ENCODE results near the gene MAP4K3. TPM values are rescaled to one million over a fixed set of nuclear protein-coding genes. Genes with fewer than 3 reads are reported as not detected.

The MAP4K3 gene
- total RNA-seq, 4 donors from 2014 or later: 23.0 to 52.1 (median 31.8) TPM

GRCh38 chr2:39359453-39360038, 77.5 kb downstream of the MAP4K3 start:
- in situ Hi-C loops (cut with MboI; ENCODE audit: low sequenced_read_pairs in 4 of 4) (no loop called here), intact Hi-C loops (cut with DNase I; ENCODE audit: low total_unique reads) (no loop called here)
- DNase-seq (no peak), ATAC-seq (no peak)
- TF ChIP-seq CTCF (IDR thresholded peaks at IDR 0.05 in 4 of 5, conservative IDR thresholded peaks at IDR 0.05 in 1 of 5) (no peak), POLR2A (IDR thresholded peaks at IDR 0.05) (no peak)
- Histone ChIP-seq H3K4me3 (no peak overlapping the region), H3K4me1 (peaks cover 29 to 36% of the 10 kb centered on the region in 2 donors), H3K27me3 (no peaks in the 10 kb centered on the region), H3K9me3 (peaks cover 0 to 22% (median 5%) of the 10 kb centered on the region in 3 donors), H3K27ac (no peak overlapping the region), H3K36me3 (no peaks in the 10 kb centered on the region)

DNA sequence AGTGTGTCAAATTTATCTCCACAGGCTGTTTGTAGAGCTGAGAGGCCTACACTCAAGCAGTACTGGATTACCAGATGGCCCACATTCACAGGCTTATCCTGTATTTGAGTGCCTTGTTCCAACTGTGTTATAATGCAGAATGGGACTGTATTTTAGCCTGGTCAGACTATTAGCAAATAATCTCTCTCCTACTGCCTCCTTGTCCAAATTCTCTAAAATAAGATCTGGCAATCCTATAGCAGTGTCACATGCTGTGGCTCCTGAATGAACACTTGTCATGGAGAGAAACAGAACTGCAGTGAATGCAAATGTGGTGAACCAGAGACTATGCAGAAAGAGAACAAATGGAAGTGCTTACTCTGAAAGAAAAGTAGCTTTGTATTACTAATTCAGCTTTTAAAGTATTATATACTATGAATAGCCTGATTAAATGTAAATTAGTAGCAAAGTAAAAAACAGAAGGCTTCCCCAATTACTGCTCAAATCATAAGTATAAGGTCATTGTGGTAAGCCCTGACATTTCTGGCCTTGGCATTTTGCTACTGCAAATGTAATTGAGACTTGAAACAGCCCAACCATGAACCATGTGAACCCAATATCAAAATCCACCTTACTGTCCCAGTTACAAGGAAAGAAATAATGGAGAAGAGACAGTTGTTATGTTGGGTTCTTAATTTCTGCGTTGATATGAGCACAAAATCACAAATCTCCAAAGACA, 80.0 kb downstream of the MAP4K3 start:
- Histone ChIP-seq H3K27me3 (no peaks in the 10 kb centered on the region), H3K4me1 (peaks cover 32 to 43% of the 10 kb centered on the region in 2 donors), H3K27ac (peak overlapping the region; percentile 65 to 79 (median 78)), H3K36me3 (no peaks in the 10 kb centered on the region), H3K9me3 (peaks cover 0 to 13% (median 5%) of the 10 kb centered on the region in 3 donors), H3K4me3 (no peak overlapping the region)
- intact Hi-C loops (cut with DNase I; ENCODE audit: low total_unique reads) (no loop called here), in situ Hi-C loops (cut with MboI; ENCODE audit: low sequenced_read_pairs in 4 of 4) (no loop called here)
- DNase-seq: peak in 1 of 2 donors; percentile 27
- TF ChIP-seq POLR2A (IDR thresholded peaks at IDR 0.05) (no peak), CTCF (IDR thresholded peaks at IDR 0.05 in 4 of 5, conservative IDR thresholded peaks at IDR 0.05 in 1 of 5) (no peak)
- ATAC-seq: peak; percentile 92 to 96

GRCh38 chr2:39350658-39351057, 86.4 kb downstream of the MAP4K3 start:
- intact Hi-C loops (cut with DNase I; ENCODE audit: low total_unique reads): no loop called here
- Histone ChIP-seq H3K36me3 (no peaks in the 10 kb centered on the region), H3K4me1 (peaks cover 30 to 37% of the 10 kb centered on the region in 2 donors), H3K4me3 (no peak overlapping the region), H3K9me3 (no peaks in the 10 kb centered on the region), H3K27ac (peak overlapping the region in 1 of 4 donors; percentile 20), H3K27me3 (no peaks in the 10 kb centered on the region)
- no peak for DNase-seq
- ATAC-seq: no peak
- in situ Hi-C loops (cut with MboI; ENCODE audit: low sequenced_read_pairs in 4 of 4): no loop called here
- TF ChIP-seq CTCF (IDR thresholded peaks at IDR 0.05 in 4 of 5, conservative IDR thresholded peaks at IDR 0.05 in 1 of 5): no peak

DNA sequence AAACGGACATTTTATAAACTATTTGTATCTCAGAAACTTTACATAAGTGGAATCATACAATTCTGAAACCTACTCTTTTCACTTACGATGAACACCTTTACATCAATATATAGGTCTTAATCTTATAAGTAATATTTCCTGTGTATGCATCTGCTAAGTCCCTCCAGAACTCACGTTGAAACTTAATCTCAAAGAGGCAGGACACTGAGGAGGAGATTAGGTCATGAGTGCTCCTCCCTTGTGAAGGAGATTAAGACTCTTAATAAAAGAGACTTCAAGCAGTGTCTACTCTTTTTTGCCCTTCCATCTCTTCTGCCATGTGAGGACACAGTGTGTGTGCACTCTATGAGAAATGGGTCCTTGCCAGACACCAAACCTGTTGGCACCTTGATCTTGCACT, 98.6 kb downstream of the MAP4K3 start:
- TF ChIP-seq CTCF (IDR thresholded peaks at IDR 0.05 in 4 of 5, conservative IDR thresholded peaks at IDR 0.05 in 1 of 5): no peak
- TF ChIP-seq POLR2A (IDR thresholded peaks at IDR 0.05): no peak
- no peak for DNase-seq
- H3K27me3 ChIP-seq: no peaks in the 10 kb centered on the region
- H3K4me3 ChIP-seq: no peak overlapping the region
- H3K36me3 ChIP-seq: no peaks in the 10 kb centered on the region
- in situ Hi-C loops (cut with MboI; ENCODE audit: low sequenced_read_pairs in 4 of 4) (no loop called here), intact Hi-C loops (cut with DNase I; ENCODE audit: low total_unique reads) (no loop called here)
- no peaks in the 10 kb centered on the region for H3K9me3 ChIP-seq
- peaks cover 34 to 43% of the 10 kb centered on the region in 2 donors for H3K4me1 ChIP-seq
- peak overlapping the region in 2 of 4 donors; percentile 1 to 25 for H3K27ac ChIP-seq
- ATAC-seq: peak in 1 of 2 donors; percentile 21
